Fibroblast of peridontal ligament (primary cell): ENCODE measurements around the gene ADAMTS8.
A peak's percentile ranks its signal among the peaks of the same experiment; 100 is the strongest.

Experiments used
- DNase-seq: peaks from one replicate; pipeline ENCODE4 v3.0.0-alpha.2; 2010; ENCODE audit errors: extremely low read depth

ADAMTS8 gene

GRCh38 chr11:130462931-130463330 lies 34.5 kb upstream of the ADAMTS8 start:
- no peak for DNase-seq

GRCh38 chr11:130462101-130462885 lies 33.9 kb upstream of the ADAMTS8 start:
- no peak for DNase-seq

GRCh38 chr11:130459521-130459920 lies 31.1 kb upstream of the ADAMTS8 start:
- DNase-seq = no peak

- no peak for DNase-seq
Measured at GRCh38 chr11:130458410-130458729, 30.0 kb upstream of the ADAMTS8 start.

- no peak for DNase-seq
Measured at GRCh38 chr11:130457623-130458409, 29.4 kb upstream of the ADAMTS8 start.

GRCh38 chr11:130456286-130456685 lies 27.9 kb upstream of the ADAMTS8 start:
- DNase-seq = peak; percentile 78

GRCh38 chr11:130455483-130456127 lies 27.2 kb upstream of the ADAMTS8 start:
- no peak for DNase-seq

GRCh38 chr11:130454491-130455252 lies 26.3 kb upstream of the ADAMTS8 start:
- no peak for DNase-seq

- DNase-seq = no peak
Measured at GRCh38 chr11:130452940-130453339, 24.5 kb upstream of the ADAMTS8 start.

GRCh38 chr11:130452176-130452575 lies 23.8 kb upstream of the ADAMTS8 start:
- DNase-seq = no peak

- no peak for DNase-seq
Measured at GRCh38 chr11:130451231-130452019, 23.0 kb upstream of the ADAMTS8 start.

- DNase-seq = peak; percentile 55
Measured at GRCh38 chr11:130449996-130450769, 21.8 kb upstream of the ADAMTS8 start.

GRCh38 chr11:130449310-130449990 lies 21.0 kb upstream of the ADAMTS8 start:
- no peak for DNase-seq

- DNase-seq = peak; percentile 73
Measured at GRCh38 chr11:130448416-130449309, 20.3 kb upstream of the ADAMTS8 start, which contains the start of gene ADAMTS15. TSS of gene ADAMTS15 (plus strand) at chr11:130448645. CDS start at chr11:130448974, 329 bp downstream.

- no peak for DNase-seq
Measured at GRCh38 chr11:130448039-130448415, 19.6 kb upstream of the ADAMTS8 start.

- DNase-seq = no peak
Measured at GRCh38 chr11:130445788-130446187, 17.4 kb upstream of the ADAMTS8 start.

GRCh38 chr11:130442737-130443136 lies 14.3 kb upstream of the ADAMTS8 start:
- no peak for DNase-seq

GRCh38 chr11:130441719-130442118 lies 13.3 kb upstream of the ADAMTS8 start:
- no peak for DNase-seq

- no peak for DNase-seq
Measured at GRCh38 chr11:130439876-130440275, 11.5 kb upstream of the ADAMTS8 start.
